Measurements from ENCODE around the gene STARD10.
A peak's percentile ranks its signal among the peaks of the same experiment; 100 is the strongest.
"Not testable (repeated sequence)": the region's sequence is repeated elsewhere in the genome, so short reads cannot be mapped to it uniquely, and the experiment has no call there.

Gene STARD10

DNA sequence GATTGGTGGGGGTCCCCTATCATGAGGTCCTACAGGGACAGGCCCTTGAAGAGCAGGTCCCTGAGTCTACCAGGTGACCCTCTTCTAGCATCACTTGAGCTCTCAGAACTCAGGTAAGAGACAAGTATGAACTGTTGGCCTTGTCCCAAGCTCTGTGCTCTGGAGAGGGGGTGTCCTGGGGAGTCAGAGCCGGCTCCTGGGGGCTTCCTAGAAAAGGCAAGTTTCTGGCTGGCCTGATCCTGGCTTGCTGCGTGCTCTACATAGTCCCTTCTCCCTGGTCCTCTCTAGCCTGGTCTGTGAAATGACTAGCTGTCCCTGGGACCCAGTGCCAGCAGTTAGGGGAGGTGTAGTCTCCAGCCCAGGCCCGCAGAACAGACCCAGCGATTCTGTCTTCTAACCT is 31.8 kb upstream of the STARD10 start:
- no peak for DNase-seq

DNA sequence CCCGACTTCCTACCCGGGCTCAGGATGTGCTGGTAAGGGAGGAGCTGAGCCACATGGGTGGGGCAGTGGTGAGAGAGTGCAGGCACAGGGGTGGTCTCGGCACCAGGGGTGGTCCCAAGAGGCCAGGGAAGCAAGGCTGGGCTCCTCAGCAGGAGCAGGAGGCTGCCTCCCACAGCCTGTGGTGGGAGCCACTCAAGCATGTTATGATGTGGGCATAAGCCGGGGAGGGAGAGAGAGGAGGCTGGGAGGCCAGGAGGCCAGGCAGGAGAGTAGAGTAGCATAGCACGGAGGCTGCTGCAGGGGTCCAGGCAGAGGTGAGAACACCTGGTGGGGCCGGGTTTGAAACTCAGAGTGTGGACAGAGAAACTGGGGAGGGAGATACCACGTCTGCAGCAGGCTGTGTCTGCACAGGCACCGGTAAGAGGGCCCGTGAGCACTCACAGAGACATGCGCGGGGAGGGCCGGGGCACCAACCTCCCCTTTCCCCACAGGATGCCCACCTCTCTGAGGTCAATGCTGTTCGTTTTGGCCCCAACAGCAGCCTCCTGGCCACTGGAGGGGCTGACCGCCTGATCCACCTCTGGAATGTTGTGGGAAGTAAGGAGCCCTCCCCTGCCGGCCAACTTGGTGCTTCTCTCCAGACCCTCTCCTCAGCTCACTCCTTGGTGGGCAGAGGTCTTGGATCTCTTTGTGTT is 31.1 kb upstream of the STARD10 start:
- DNase-seq = no peak

- no peak for DNase-seq
Measured at GRCh38 chr11:72824020-72824419, 30.2 kb upstream of the STARD10 start.

DNA sequence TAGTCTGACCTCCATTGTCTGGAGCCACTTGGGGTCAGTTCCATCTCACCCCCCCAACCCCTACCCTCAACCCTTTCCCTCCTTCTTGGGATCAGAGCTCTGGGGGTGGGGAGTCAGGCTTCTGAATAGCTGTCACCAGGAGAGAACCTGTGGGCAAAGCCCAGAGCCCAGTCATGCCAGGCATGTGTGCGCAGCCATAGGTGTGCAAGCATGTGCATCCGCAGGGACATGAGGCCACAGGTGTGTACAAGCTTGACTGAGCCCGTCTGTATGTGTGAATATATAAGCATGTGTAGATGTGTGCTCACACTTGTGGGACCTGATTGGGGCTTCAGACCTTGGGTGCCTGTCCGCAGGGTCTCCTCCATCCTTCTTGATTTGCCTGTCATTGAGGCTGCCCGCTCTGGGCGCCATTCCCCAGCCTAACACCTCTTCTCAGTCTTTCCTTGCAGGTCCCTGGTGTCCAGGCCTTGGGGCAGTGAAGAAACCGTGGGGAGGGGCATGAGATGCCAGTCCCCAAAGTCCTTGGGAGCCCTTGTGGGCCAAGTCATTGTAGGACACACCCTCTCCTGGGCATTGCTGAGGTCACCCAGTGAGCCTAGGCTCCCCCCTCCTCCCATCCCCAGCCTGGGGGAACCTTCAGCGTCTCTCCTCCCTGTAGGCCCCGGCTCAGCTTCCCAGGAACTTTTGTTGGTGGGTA is 29.4 kb upstream of the STARD10 start:
- DNase-seq = no peak

DNA sequence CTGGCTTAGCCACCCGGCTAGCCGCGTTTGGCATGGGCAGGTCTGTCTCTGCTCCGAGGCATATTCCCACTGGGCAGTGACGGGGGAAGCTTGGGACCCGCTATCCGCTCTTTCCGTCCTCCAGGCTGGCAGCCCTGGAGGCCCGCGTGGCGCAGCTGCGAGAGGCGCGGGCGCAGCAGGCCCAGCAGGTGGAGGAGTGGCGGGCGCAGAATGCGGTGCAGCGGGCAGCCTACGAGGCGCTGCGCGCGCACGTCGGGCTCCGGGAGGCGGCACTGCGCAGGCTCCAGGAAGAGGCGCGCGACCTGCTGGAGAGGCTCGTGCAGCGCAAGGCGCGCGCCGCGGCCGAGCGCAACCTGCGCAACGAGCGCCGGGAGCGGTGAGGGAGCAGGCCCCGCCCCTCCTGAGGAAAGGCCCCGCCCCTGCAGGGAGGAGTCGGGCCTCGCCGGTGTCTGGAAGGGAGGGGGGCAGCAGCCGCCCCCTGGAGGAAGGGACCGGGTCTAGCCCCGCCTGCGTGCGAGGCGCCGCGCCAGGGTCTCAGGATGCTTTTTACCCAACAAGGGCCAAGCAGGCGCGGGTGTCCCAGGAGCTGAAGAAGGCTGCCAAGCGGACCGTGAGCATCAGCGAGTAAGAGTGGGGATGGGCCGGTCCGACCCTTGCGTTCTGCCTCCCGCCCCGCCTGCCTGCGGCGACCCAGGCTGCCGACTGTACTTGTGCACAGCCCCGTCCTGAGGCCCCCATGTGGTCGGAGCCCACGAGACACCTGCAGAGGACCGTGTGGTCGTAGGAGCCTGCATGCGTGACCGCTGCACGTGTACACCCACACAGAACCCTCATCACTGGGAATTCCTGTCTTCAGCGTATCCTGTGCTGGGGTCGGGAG is 28.3 kb upstream of the STARD10 start:
- peak; percentile 83 for DNase-seq

DNA sequence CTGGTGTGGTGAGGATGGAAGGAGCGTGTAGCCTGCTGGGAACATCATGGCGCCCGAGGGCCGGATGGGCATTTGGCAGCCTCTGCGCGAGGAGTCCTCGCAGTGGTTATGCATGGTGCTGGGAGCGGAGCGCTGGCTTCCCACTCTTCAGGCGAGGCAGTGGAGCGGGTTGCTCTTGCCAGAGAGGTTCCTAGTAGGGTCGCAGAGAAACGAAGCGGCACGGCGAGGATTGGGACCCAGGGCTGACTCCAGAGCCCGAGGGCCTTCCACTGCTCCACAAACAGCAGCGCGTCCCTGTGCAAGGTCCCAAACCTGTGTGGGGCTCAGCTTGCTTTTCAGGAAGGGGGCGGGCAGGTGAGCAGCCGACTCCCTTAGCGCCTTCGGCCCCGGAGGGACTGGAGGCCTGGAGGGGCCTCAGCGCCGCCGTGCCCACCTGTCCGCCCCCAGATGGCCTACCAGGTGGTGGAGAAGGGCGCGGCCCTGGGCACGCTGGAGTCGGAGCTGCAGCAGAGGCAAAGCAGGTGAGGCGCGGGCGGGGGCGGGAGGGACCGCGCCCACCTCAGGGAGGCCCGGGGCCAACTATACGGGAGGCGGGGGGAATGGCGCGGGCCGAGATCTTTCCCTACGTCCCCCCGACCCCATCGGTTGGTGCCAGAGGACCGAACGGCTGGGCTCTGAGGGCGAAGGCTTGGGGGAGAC is 27.5 kb upstream of the STARD10 start:
- no peak for DNase-seq

- DNase-seq = no peak
Measured at GRCh38 chr11:72820439-72821139, 26.7 kb upstream of the STARD10 start.

DNA sequence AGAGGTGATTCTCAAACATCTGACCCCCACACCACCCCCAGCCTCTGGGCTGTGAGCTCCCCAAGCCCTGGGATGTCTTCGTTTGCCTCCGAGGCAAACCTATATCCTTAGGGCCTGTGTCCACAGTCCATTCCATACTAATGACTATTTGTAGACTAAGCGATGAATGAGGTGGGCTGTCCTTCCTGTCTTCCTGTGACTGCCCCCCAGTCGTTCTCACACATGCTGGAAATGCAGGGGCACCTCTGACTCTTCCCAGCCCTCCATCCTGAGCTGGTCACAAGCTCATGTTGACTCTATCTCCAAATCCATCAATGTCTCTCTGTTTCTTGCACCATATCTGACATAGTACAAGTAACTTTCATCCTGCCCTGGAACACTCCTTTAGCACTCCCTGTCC is 25.1 kb upstream of the STARD10 start:
- no peak for DNase-seq

- DNase-seq = no peak
Measured at GRCh38 chr11:72817966-72818365, 24.1 kb upstream of the STARD10 start.

DNA sequence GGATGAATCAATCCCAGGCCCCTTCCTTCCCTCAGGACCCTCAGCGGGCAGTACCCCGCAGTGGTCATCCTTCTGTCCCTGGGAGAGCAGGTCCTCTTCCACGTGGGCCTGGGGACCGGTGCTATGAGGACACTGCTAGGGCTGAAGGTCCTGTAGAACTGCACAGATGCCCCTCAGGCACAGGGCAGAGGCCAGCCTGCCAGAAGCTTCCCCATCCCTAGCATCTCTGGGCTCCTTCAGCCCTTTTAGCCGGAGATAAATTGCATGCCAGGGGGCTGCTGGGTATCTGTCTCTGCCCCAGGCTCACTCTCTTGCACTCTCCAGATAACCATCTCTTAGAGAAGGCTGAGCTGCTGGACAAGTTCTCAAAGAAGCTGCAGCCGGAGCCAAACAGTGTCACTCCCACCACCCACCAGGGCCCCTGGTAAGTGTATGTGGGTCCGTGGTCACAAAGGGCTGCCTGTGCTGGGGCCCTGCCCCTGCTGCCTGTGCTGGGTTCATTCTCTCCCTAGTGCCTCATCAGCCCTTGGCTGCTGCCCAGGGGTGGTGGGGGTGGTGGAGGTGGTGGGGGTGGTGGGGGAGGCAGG is 22.6 kb upstream of the STARD10 start:
- no peak for DNase-seq

DNA sequence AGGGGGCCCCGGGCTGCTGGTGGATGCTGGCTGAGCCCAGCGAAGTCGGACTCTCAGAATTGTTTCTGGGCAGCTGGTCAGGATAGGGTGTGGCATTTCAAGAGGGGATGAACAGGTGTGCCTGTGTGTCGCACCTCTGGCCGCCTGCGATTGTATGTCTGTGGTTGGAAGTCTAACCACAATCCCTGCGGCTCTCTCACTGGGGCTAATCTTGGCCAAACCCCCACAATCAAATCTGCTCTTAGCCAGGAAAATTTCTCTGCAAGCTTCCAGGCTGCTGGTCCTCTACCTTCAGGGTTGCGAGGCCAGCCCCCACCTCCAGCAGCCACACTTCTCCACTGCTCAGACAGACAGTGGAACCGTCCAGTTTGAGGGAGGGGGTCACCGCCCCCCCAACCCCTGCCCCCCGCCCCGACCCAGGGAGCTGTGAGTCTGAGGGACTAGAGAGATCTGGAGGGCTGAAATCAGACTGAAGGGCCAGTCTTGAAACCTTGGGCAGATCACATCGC is 21.3 kb upstream of the STARD10 start:
- DNase-seq = no peak

DNA sequence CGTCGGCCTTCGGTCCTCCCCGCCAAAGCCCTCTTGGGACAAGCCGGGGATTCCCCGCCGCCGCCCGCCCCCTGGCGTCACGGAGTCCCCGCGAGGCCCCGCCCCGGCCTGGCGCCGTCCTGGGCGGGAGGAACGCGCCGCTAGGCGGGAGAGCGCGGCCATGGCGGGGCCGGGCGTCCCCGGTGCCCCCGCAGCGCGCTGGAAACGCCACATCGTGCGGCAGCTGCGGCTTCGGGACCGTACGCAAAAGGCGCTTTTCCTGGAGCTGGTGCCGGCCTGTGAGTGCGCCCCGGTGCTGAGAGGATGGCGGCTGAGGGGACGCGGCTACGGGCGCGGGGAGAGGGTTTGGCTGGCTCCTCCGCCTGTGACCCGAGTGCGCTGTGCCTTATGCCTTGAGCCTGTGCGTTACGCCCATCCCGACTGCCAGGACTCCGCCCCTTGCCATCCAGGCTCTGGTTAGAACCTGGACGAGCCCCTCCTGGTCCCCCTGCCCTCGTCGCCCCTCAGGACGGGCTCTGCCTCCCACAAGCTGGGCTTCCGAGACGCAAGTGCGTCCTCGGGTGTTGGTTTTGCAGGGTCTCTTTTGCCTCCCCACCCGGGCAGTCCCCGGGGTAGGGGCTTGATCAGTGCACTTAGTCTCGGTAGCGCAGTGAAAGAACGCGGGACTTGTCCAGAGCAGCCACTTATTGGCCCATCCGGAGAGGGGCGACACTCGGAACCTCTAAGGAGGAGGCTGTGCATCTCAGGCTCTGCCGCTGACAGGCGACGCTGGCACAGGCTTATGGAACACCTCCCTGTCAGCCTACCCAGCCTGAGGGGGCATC is 20.7 kb upstream of the STARD10 start, which contains the start of gene ATG16L2:
ATG16L2 (plus strand) TSS at position 126 of the 824 bp plus-strand sequence; CDS start at position 161, 35 bp downstream.
- DNase-seq = peak; percentile 87

DNA sequence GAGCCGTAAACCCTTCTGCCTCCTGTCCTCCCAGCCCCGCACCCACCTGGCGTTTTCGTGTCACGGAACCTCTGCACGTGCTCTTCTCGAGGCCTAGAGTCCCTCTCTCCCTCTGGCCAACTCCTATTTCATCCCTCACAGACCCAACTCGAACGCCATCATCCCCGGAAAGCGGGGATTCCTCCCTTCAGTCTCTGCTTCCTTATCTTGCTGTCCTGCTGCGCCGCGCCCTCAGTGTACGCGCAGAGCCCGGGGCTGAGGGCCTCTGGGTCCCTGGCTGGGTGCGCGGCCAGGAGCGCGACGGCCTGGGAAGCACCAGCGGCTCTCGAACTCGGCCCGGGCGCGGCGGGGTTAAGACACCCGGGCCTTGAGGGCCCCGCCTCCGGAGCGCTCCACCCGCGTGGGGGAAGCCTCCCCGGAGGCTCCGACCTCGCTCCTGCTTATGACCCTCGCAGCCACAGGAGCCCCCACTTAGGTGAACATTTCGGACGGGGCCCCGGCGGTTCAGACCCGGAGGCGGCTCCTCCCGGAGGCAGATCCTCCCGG is 20.0 kb upstream of the STARD10 start:
- peak; percentile 87 for DNase-seq

- DNase-seq = peak; percentile 76
Measured at GRCh38 chr11:72812967-72813739, 19.3 kb upstream of the STARD10 start.

GRCh38 chr11:72812604-72812966 is 18.7 kb upstream of the STARD10 start:
- no peak for DNase-seq

DNA sequence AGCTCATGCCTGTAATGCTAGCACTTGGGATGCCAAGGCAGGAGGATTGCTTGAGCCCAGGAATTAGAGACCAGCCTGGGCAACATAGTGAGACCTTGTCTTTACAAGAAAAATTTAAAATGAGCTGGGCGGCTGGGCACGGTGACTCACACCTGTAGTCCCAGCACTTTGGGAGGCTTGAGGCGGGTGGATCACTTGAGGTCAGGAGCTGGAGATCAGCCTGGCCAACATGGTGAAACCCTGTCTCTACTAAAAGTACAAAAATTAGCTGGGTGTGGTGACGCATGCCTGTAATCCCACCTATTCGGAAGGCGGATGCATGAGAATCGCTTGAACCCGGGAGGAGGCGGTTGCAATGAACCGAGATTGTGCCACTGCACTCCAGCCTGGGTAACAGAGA is 17.8 kb upstream of the STARD10 start:
- DNase-seq = not testable (repeated sequence)

DNA sequence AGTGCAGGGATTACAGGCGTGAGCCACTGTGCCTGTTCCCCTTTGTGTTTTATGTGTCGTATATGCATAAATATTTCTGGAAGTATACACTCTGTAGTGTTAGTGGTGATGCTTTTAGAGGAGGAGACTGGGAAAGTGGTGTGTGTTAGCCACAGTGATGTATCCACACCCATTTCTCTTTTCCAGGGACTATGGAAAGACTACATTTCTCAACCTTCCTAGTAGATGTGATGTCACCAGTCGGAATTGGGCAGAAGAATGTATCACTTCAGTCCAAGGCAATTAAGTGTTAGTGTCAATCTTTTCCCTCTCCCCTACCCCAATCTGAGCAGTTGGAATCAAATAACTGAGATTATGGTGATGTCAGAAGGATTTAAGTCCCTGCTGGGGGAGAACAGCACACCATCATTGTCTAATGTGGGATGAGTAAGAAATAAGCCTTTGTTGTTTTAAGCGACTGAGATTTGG is 14.5 kb upstream of the STARD10 start:
- DNase-seq = no peak

DNA sequence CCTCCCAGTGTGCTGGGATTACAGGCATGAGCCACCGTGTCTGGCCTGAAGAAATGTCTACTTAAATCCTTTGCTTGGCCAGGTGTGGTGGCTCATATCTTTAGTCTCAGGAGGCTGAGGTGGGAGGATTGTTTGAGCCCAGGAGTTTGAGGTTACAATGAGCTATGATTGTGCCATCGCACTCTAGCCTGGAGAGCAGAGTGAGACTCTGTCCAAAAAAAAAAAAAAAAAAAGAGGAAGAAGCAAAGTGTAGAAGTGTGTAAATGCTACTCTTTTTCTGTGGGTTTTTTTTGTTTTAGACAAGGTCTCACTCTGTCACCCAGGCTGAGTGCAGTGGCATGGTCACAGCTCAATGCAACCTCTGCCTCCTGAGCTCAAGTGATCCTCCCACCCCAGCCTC is 13.9 kb upstream of the STARD10 start:
- no peak for DNase-seq

- DNase-seq = no peak
Measured at GRCh38 chr11:72807021-72807693, 13.3 kb upstream of the STARD10 start.

All from stimulated activated naive CD4-positive, alpha-beta T cell treated with Interleukin-2 at 50 U/mL for 16 hours (primary cell).